Dendritic cell treated with granulocyte-macrophage colony-stimulating factor and Interleukin-4, amounts not matched to agents 40 ng/mL and 50 ng/mL, for 4 days (primary cell): ENCODE data around the gene PELI2.
A peak's percentile ranks its signal among the peaks of the same experiment; 100 is the strongest.

Source experiments
- H3K27ac Mint-ChIP-seq: one replicate; pipeline ENCODE4 v1.8.0; 2022; ENCODE audit warnings: mild to moderate bottlenecking, mixed read lengths
- H3K27me3 Mint-ChIP-seq: one replicate; pipeline ENCODE4 v1.8.0; 2022; ENCODE audit warnings: mild to moderate bottlenecking, mixed read lengths
- H3K36me3 Mint-ChIP-seq: one replicate; pipeline ENCODE4 v1.8.0; 2022; ENCODE audit warnings: low read depth, mixed read lengths
- H3K4me1 Mint-ChIP-seq: one replicate; pipeline ENCODE4 v1.8.0; 2022; ENCODE audit warnings: low read depth, mixed read lengths
- H3K4me3 Mint-ChIP-seq: one replicate; pipeline ENCODE4 v1.8.0; 2022; ENCODE audit warnings: mild to moderate bottlenecking, moderate library complexity, mixed read lengths
- H3K9me3 Mint-ChIP-seq: one replicate; pipeline ENCODE4 v1.8.0; 2022; ENCODE audit warnings: mixed read lengths
- intact Hi-C: fragments of 100-400 bp; cut with micrococcal nuclease; formaldehyde crosslinking; loops from one replicate; pipeline ENCODE4 v1.15.0; 2022

PELI2 gene

DNA sequence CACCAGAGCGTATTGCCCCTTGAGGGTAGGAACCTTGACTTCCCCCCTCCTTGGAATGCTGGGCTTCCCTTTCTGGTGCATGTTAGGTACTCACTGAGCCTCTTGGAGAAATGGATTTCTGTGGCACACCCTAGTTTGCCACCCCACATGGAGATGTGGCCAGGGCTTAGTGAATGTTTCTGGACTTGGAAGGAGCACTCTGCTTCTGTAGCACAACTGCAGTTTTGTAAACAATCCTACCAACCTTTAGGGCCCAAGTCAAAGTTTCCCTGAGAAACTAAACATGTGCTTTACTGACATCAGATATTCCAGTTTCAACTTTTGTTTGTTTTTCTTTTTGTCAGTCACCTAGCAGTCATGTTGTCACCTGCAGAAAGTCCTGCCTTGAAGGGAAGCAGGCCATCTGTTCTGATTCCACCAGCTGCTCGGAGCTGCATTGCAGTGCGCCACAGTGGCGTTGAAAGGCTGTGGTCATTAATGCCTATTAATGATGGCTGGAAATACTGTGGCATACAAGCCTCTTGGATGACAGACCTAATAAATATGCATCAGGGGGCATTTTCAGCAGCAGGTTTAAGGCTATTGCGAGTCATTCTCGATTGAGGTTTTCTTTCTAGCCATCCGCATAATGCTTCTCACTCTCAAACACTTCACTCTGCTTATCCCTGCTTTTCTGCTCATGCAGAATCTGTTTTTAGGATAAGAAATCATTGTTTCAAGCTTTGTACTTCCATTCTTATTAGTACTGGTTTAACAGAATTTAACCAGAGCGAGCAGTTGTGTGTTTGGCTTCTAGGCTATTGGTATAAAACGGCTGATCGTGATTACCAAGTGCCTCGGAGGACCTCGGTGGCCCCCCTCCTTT is 7.8 kb downstream of the PELI2 start:
- Mint-ChIP-seq H3K27ac (no peak overlapping the region), H3K4me3 (no peak overlapping the region), H3K9me3 (no peaks in the 10 kb centered on the region), H3K36me3 (no peaks in the 10 kb centered on the region), H3K27me3 (no peaks in the 10 kb centered on the region), H3K4me1 (peaks cover 38% of the 10 kb centered on the region)
- intact Hi-C loops, result loop anchor here (10.0 kb wide), 1 partner anchor 311 kb away; no protein-coding TSS in a partner anchor

DNA sequence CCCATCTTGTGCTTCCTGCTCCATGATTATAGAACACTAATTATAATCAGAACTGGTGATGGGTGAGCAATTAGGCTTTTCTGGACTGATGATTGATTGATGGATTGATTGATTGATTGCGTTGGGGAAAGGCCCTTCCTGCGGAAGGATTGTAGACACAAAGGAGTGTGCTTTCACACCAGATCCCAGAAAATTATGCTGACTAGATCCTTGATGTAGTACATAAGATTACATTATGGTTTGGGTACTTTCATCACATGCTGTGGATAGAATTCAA is 8.4 kb downstream of the PELI2 start:
- peaks cover 37% of the 10 kb centered on the region for H3K4me1 Mint-ChIP-seq
- intact Hi-C loops, result loop anchor here (10.0 kb wide), 1 partner anchor 312 kb away; no protein-coding TSS in a partner anchor

DNA sequence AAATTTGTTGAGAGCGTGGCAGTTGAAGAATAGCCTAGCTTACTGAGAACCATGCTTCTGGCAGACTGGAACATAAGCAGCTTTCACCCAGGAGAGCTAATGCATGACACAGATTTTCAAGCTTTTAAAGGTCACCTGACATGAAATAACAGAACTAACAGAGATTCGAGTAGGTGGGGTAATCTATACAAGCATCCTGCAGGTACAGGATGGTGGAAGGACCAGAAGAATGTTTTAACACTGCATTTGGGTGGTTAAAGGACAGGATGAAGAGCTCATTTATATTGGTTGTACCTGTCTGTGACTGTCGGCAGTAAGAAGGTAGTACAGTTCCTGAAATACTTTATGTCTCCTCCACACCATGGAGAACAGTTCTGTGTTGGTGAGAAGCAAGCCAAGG is 8.9 kb downstream of the PELI2 start:
- H3K4me3 Mint-ChIP-seq, result no peak overlapping the region
- intact Hi-C loops, result loop anchor here (10.0 kb wide), 1 partner anchor 312 kb away; no protein-coding TSS in a partner anchor
- H3K27ac Mint-ChIP-seq, result no peak overlapping the region
- H3K4me1 Mint-ChIP-seq, result peaks cover 43% of the 10 kb centered on the region
- H3K27me3 Mint-ChIP-seq, result no peaks in the 10 kb centered on the region
- H3K36me3 Mint-ChIP-seq, result no peaks in the 10 kb centered on the region
- no peaks in the 10 kb centered on the region for H3K9me3 Mint-ChIP-seq

More for the DNA sequence above, 8.4 kb downstream of the PELI2 start:
- Mint-ChIP-seq H3K36me3 (no peaks in the 10 kb centered on the region), H3K27ac (no peak overlapping the region), H3K27me3 (no peaks in the 10 kb centered on the region), H3K4me3 (no peak overlapping the region), H3K9me3 (no peaks in the 10 kb centered on the region)

DNA sequence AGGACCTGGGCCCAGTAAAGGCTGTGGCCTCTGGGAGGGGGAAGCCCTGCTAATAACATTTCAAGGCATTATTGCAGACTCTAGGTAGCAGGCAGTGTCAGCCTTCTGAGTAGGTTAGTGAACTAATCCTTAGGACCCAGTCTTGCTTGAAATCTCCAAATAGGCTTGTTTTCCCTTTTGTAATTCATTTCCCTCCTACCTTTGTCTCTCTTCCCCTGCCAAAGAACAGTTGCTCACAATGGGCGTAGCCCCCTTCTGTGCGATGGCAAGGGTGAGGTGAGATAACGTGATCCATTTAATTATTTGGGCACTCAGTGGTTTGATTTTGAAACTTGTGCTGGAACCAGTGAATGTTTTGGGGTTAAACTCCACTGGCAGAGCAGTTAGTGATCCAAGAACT is 10.9 kb downstream of the PELI2 start:
- no peaks in the 10 kb centered on the region for H3K9me3 Mint-ChIP-seq
- intact Hi-C loops, result loop anchor here (10.0 kb wide), 1 partner anchor 314 kb away; no protein-coding TSS in a partner anchor
- H3K36me3 Mint-ChIP-seq, result no peaks in the 10 kb centered on the region
- peak overlapping the region; percentile 5 for H3K27ac Mint-ChIP-seq
- no peak overlapping the region for H3K4me3 Mint-ChIP-seq
- H3K27me3 Mint-ChIP-seq, result no peaks in the 10 kb centered on the region
- H3K4me1 Mint-ChIP-seq, result peaks cover 43% of the 10 kb centered on the region

DNA sequence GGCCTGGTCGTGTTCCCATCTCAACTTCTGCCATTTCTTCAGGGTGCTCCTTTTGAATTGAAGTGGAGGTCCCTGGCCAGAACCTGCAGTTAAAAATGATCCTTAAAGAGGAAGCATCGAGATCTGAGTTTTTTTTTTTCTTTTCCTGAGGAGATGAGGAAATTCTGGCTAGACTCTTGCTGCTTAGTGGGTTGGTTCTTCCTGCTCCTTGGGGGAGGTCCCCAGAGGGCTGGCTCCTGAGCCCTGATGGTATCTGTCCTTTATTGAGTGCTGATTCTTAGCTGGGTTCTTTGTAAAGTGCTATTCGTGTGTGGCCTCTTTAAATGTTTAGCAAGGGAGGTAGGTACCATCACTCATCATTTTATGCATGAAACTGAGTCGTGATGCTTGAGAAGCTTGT is 11.7 kb downstream of the PELI2 start:
- H3K27ac Mint-ChIP-seq, result peak overlapping the region; percentile 20
- no peaks in the 10 kb centered on the region for H3K27me3 Mint-ChIP-seq
- H3K9me3 Mint-ChIP-seq, result no peaks in the 10 kb centered on the region
- intact Hi-C loops, result loop anchor here (10.0 kb wide), 1 partner anchor 315 kb away; no protein-coding TSS in a partner anchor
- H3K4me3 Mint-ChIP-seq, result no peak overlapping the region
- H3K36me3 Mint-ChIP-seq, result no peaks in the 10 kb centered on the region
- peaks cover 46% of the 10 kb centered on the region for H3K4me1 Mint-ChIP-seq

DNA sequence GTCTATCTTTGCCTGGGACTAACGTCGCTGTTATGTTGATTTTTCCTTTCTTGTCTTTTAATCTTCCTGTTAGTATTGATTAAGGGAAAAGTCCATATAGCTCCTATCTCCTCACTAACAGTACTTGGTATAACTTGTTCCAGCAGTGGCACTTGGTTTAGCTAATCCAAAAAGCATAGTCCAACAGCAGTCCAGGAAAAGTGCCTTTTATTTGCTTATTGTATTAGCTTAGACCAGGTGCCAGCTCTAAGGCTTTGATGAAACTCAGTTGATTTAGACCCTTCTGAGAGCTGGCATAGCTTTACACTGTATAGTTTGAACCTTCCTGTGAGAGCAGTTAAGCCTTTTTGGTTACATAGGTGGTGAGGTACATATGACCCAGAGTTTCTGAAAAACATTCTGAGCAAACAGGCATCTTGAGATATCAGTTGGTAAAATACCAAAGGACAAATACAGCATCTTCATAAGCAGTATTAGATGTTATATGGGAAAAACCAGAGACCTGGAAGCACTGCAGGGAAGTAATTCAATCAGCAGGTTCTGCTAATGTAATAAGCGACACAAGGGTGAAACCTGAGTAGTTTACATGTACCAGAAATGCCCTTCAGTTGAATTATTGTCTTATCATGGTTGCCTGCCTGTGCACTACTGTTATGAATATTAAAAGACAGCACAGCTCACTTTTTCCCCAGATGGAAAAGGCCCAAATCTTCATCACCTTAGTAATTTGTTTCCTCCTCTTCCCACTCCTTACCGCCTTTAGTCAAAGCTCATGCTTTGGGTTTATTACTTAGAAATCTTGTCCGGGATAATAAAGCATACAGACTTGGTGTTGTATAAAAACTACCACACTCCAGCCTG is 13.0 kb downstream of the PELI2 start:
- Mint-ChIP-seq H3K27ac (no peak overlapping the region), H3K4me1 (peaks cover 48% of the 10 kb centered on the region), H3K36me3 (no peaks in the 10 kb centered on the region), H3K9me3 (no peaks in the 10 kb centered on the region), H3K4me3 (no peak overlapping the region), H3K27me3 (no peaks in the 10 kb centered on the region)
- intact Hi-C loops, result no loop called here

DNA sequence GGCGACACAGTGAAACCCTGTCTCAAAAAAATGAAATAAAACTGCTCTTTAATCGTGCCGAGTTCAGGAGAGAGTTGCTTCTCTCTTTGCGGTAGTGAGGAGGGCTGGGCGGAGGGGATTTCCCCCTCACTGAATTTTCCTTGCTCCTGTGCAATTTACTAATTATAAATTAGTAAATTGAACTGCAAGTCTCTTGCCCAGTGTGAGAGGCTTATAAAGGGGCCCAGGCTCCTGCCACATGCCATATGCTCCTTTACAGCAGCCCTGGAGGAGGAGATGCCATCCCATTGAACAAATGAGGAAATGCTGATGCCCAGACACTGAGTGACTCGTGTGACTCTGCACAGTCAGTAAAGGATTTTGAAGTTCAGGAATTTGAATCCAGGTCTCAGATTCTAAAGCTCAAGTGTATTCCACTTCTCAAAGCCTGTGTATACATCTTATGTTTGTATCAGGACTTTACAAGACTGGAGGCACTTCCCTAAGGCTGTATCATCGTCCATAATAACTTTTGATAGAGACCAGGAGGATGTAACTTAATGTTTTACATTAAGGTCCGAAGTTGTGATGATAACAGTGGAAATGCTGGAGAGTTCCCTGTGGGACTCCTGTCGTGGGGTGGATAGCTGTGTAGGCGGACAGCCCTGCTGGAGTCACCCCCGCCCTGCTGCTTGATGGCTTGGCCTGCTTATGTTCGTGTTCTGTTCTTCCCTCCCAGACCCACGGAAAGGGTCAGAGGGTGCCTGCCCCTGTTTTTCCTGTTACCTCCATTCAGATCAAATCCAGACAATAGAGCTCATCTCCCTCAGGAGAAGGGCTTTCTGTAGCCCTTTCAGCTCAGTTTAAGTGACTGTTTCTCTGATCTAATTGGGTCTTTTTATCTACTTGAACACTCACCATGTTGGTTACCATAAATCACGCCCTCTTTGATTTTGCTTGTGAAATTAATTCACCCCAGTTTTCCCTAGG is 13.9 kb downstream of the PELI2 start:
- no peak overlapping the region for H3K4me3 Mint-ChIP-seq
- H3K27ac Mint-ChIP-seq, result no peak overlapping the region
- no peaks in the 10 kb centered on the region for H3K27me3 Mint-ChIP-seq
- H3K36me3 Mint-ChIP-seq, result no peaks in the 10 kb centered on the region
- no peaks in the 10 kb centered on the region for H3K9me3 Mint-ChIP-seq
- peaks cover 56% of the 10 kb centered on the region for H3K4me1 Mint-ChIP-seq
- intact Hi-C loops, result no loop called here

DNA sequence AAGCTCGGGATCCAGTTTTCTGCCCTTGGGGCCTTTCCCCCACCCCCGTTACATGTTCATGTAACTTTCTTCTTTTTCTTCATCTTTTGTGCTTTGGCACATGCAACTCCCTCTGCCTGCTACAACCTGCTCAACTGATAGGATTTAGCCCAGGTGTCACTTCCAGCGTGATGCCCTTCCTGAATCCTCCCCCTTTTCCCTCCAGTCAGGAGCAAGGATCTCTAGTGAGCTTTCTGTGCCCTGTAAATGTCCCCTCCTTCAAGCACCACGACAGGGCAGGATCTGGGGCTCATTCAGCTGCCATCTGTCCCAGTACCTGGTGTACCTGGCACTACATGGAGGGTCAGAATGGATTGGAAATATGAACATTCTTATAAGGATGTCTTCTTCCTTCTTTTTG is 15.3 kb downstream of the PELI2 start:
- Mint-ChIP-seq H3K27me3 (no peaks in the 10 kb centered on the region), H3K27ac (no peak overlapping the region), H3K4me3 (no peak overlapping the region), H3K36me3 (no peaks in the 10 kb centered on the region), H3K9me3 (no peaks in the 10 kb centered on the region), H3K4me1 (peaks cover 60% of the 10 kb centered on the region)
- intact Hi-C loops, result no loop called here

DNA sequence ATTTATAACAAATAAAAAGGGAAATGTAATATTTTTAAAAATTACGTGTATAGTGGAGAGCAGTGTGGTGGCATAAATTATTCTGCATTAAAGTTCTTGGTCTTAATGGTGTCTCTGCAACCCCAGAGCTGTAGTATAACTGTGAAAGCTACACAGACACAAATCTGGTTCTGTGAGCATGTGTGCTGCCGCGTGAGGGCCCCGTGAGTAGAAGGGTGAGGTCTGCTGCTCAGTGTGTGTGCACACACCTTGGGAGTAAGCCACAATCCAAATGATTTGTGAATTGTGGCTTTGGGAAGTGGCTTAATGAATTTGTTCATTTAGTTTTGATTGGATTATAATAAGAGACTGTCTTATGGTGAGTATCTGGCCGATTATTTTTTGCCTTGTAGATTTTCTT is 16.8 kb downstream of the PELI2 start:
- no peaks in the 10 kb centered on the region for H3K9me3 Mint-ChIP-seq
- no peak overlapping the region for H3K4me3 Mint-ChIP-seq
- no peak overlapping the region for H3K27ac Mint-ChIP-seq
- no peaks in the 10 kb centered on the region for H3K27me3 Mint-ChIP-seq
- H3K36me3 Mint-ChIP-seq, result no peaks in the 10 kb centered on the region
- peaks cover 58% of the 10 kb centered on the region for H3K4me1 Mint-ChIP-seq
- intact Hi-C loops, result no loop called here

DNA sequence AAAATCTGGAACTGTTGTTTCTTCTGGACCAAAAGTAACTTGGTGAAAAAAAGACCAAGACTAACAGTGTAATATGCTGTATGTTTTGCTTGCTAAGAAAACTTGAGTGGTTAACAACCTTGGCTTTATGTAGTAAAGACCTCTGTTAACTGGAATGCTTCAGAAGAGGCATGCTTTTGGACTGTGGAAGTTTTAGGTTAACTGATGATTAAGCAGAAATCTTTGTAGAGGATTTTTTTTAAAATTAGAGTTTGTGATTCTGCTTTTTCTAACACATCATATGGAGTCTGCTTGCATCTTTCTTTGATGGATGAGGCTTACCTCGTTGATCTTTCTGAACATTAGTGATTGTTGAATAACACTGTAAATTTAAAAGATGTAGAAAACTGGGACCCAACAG is 17.5 kb downstream of the PELI2 start:
- Mint-ChIP-seq H3K27me3 (no peaks in the 10 kb centered on the region), H3K27ac (no peak overlapping the region)

DNA sequence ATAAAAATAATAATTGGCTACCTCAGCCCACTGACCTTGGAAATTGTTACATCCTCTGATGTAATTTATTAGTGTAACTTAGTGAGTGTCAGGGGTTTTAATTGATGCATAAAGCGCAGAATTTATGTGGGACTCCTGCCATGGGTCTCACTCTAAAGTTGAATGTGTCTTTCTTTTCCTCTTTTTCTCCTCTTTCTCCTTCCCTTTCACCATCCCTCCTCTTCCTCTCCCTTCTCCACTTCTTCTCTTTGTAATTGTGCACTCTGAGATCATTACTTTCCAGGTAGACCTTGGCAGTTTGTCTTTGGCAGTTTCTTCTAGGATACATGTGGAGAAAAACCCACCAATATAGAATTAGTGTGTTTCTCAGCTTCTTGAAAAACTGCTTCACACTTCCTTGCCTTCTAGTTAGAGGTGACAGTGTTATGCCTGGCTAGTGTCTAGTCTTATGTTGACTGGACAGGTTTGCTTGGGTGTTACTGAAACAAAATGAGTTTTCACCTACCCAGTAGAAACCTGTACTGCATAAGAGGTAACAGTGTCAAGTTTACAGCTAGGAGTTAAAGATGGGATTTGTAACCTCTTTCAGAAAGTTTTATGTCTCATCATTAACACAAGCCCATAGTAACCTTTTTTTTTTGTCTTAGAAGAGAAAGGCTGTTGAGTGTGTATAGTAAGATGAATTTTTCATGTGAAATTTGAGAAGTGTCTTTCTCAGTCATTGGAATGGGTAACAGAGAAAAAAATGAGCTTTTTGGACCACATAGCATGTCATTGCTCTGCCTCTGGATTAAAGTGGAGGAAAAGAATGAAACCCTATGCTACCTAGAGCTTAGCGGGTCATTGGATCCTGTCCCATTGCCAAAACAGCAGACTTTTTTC is 18.6 kb downstream of the PELI2 start:
- intact Hi-C loops, result no loop called here
- peaks cover 58% of the 10 kb centered on the region for H3K4me1 Mint-ChIP-seq
- H3K4me3 Mint-ChIP-seq, result no peak overlapping the region
- no peaks in the 10 kb centered on the region for H3K27me3 Mint-ChIP-seq
- no peaks in the 10 kb centered on the region for H3K36me3 Mint-ChIP-seq
- H3K27ac Mint-ChIP-seq, result no peak overlapping the region
- no peaks in the 10 kb centered on the region for H3K9me3 Mint-ChIP-seq

More for the DNA sequence above, 17.5 kb downstream of the PELI2 start:
- Mint-ChIP-seq H3K4me3 (no peak overlapping the region), H3K36me3 (no peaks in the 10 kb centered on the region), H3K9me3 (no peaks in the 10 kb centered on the region), H3K4me1 (peaks cover 62% of the 10 kb centered on the region)
- intact Hi-C loops, result no loop called here

DNA sequence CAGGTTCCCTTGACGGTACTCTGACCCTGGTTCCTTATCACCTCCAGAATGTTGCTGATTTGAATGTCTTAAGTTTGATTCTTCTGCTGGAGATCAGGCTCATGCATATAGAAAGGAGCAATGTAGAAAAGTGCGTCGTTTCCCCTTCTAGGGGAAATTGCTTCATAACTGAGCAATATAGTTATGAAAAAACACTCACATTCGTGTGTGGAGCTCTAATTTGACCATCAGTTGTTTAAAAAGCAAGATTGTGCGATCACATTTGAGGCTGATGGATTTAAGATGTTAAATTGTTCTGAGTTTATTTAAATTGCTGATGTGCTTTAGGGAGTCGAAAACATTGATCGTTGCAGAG is 19.2 kb downstream of the PELI2 start:
- no peaks in the 10 kb centered on the region for H3K27me3 Mint-ChIP-seq
- intact Hi-C loops, result no loop called here
- no peaks in the 10 kb centered on the region for H3K9me3 Mint-ChIP-seq
- no peak overlapping the region for H3K27ac Mint-ChIP-seq
- H3K4me1 Mint-ChIP-seq, result peaks cover 52% of the 10 kb centered on the region
- no peak overlapping the region for H3K4me3 Mint-ChIP-seq
- H3K36me3 Mint-ChIP-seq, result no peaks in the 10 kb centered on the region

DNA sequence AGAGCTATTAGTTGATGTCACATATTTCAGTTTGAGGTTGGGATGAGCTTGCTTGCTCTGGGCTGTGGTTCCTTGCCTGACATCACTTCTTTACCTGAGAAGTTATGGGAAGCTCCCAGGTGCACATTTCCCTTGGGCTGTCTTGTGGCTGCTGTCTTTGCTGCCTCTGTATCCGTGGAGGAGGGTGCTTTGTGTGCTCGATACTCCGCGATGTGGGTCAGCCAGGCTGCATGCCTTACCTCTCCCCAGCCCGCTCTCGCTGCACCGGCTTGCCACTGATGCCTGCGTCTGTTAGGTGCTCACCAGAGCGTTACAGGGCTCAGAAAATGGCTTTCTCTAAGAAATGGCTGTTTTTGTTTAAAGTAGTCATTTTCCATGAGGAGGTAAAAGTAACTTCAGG is 19.6 kb downstream of the PELI2 start:
- intact Hi-C loops, result no loop called here
- Mint-ChIP-seq H3K27me3 (no peaks in the 10 kb centered on the region), H3K9me3 (no peaks in the 10 kb centered on the region), H3K36me3 (no peaks in the 10 kb centered on the region), H3K4me3 (no peak overlapping the region), H3K4me1 (peaks cover 50% of the 10 kb centered on the region), H3K27ac (no peak overlapping the region)
